Mesendoderm (in vitro differentiated cells): ENCODE measurements around the gene CDKL5.

Experiments used
- DNase-seq: peaks from one replicate; pipeline ENCODE4 v3.0.0; 2013
- H2AK5ac ChIP-seq: 2 replicates; pipeline ENCODE4 v1.6.1; 2013; ENCODE audit warnings: low read length, inconsistent platforms
- H2BK120ac ChIP-seq: 2 replicates; pipeline ENCODE4 v1.6.1; 2013; ENCODE audit warnings: low read depth, mild to moderate bottlenecking, low read length, moderate library complexity, mixed read lengths
- H2BK15ac ChIP-seq: replicated peaks from 2 replicates; pipeline ENCODE4 v1.6.1; 2013; ENCODE audit warnings: low read depth, mild to moderate bottlenecking, moderate library complexity
- H2BK5ac ChIP-seq: 2 replicates; pipeline ENCODE4 v1.6.1; 2013; ENCODE audit warnings: low read length, inconsistent platforms
- H3K18ac ChIP-seq: 2 replicates; pipeline ENCODE4 v1.6.1; 2013; ENCODE audit warnings: mild to moderate bottlenecking, low read length, mixed read lengths
- H3K23ac ChIP-seq: one replicate; pipeline ENCODE4 v1.6.1; 2013; ENCODE audit warnings: low read length
- H3K27ac ChIP-seq: 2 replicates; pipeline ENCODE4 v1.5.1; 2013; ENCODE audit warnings: low read depth, mild to moderate bottlenecking, inconsistent platforms, low read length, moderate library complexity
- H3K27me3 ChIP-seq: 2 replicates; pipeline ENCODE4 v1.6.1; 2013; ENCODE audit warnings: low read length, control low read depth, mild to moderate bottlenecking, inconsistent platforms; ENCODE audit not compliant: insufficient read depth, poor library complexity
- H3K36me3 ChIP-seq: 2 replicates; pipeline ENCODE4 v1.6.1; 2013; ENCODE audit warnings: low read length, inconsistent platforms; ENCODE audit not compliant: control insufficient read depth, insufficient read depth
- H3K4ac ChIP-seq: one replicate; pipeline ENCODE4 v1.6.1; 2013; ENCODE audit warnings: low read depth, mild to moderate bottlenecking, low read length, moderate library complexity
- H3K4me1 ChIP-seq: 2 replicates; pipeline ENCODE4 v1.6.1; 2013; ENCODE audit warnings: low read depth, low read length, inconsistent platforms; ENCODE audit not compliant: control insufficient read depth
- H3K4me2 ChIP-seq: 2 replicates; pipeline ENCODE4 v1.6.1; 2013; ENCODE audit warnings: low read length
- H3K4me3 ChIP-seq: 2 replicates; pipeline ENCODE4 v1.5.1; 2013; ENCODE audit warnings: mild to moderate bottlenecking, low read length
- H3K56ac ChIP-seq: one replicate; pipeline ENCODE4 v1.6.1; 2013; ENCODE audit warnings: low read length
- H3K79me1 ChIP-seq: 2 replicates; pipeline ENCODE4 v1.6.1; 2013; ENCODE audit warnings: low read length, inconsistent platforms
- H3K79me2 ChIP-seq: 2 replicates; pipeline ENCODE4 v1.6.1; 2013; ENCODE audit warnings: mild to moderate bottlenecking, low read length; ENCODE audit not compliant: control insufficient read depth, insufficient read depth
- H3K9ac ChIP-seq: 2 replicates; pipeline ENCODE4 v1.6.1; 2013; ENCODE audit warnings: low read length, inconsistent platforms
- H4K5ac ChIP-seq: one replicate; pipeline ENCODE4 v1.6.1; 2013; ENCODE audit warnings: low read length
- H4K8ac ChIP-seq: one replicate; pipeline ENCODE4 v1.6.1; 2013; ENCODE audit warnings: low read depth, mild to moderate bottlenecking, control low read depth, low read length, moderate library complexity
- WGBS: extraction: QIAGEN DNeasy Blood & Tissue Kit; methylation state at CpG from one replicate; pipeline ENCODE4 v1.1.7; 2013; ENCODE audit warnings: low lambda C conversion rate, missing lambda C conversion rate; ENCODE audit not compliant: insufficient coverage; ENCODE audit errors: extremely low coverage; 5-methylcytosine and 5-hydroxymethylcytosine counted together

CDKL5 gene

GRCh38 chrX:18461431-18461830, 36.0 kb downstream of the CDKL5 start:
- H2AK5ac ChIP-seq = no peak overlapping the region
- H3K18ac ChIP-seq = no peak overlapping the region
- H3K23ac ChIP-seq = no peak overlapping the region
- H2BK15ac ChIP-seq = no peak overlapping the region
- H3K36me3 ChIP-seq = no peaks in the 10 kb centered on the region
- H3K79me1 ChIP-seq = no peaks in the 10 kb centered on the region
- H3K56ac ChIP-seq = no peak overlapping the region
- no peak overlapping the region for H3K27ac ChIP-seq
- no peak overlapping the region for H2BK5ac ChIP-seq
- H3K9ac ChIP-seq = no peak overlapping the region
- H3K4me1 ChIP-seq = no peaks in the 10 kb centered on the region
- WGBS = no CpG with 5 or more reads among the region's 1 CpG
- no peak overlapping the region for H2BK120ac ChIP-seq
- DNase-seq = no peak
- no peaks in the 10 kb centered on the region for H3K79me2 ChIP-seq
- no peak overlapping the region for H3K4me2 ChIP-seq
- no peak overlapping the region for H3K4me3 ChIP-seq
- H3K4ac ChIP-seq = no peak overlapping the region
- no peak overlapping the region for H4K5ac ChIP-seq
- no peak overlapping the region for H4K8ac ChIP-seq
- no peaks in the 10 kb centered on the region for H3K27me3 ChIP-seq

DNA sequence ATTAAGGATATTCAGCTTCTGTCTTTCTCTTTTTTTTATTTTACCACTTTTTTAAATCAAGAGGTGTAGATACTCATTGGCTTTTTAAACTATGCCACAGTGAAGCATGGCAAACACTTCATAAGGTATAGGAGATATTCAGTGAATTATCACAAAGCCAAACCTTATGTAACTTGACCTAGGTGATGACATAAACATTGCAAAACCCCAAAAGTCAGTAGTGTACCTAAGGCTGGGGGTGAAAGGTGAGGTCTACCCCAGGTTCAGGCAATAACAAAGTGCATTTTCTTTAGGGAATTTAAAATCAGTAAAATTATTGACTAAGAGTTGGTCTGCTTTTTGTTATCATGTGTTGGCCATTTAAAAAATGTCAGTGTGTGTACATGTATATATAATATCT, 39.1 kb downstream of the CDKL5 start:
- Histone ChIP-seq H3K27me3 (no peaks in the 10 kb centered on the region), H3K4me3 (no peak overlapping the region), H3K4me1 (no peaks in the 10 kb centered on the region), H2BK120ac (no peak overlapping the region), H3K9ac (no peak overlapping the region), H3K4ac (no peak overlapping the region), H3K27ac (no peak overlapping the region), H3K56ac (no peak overlapping the region), H3K23ac (no peak overlapping the region), H3K4me2 (no peak overlapping the region), H2BK15ac (no peak overlapping the region), H3K36me3 (no peaks in the 10 kb centered on the region), H4K8ac (no peak overlapping the region), H3K18ac (no peak overlapping the region), H3K79me2 (no peaks in the 10 kb centered on the region), H2BK5ac (no peak overlapping the region), H3K79me1 (no peaks in the 10 kb centered on the region), H2AK5ac (no peak overlapping the region), H4K5ac (no peak overlapping the region)
- no peak for DNase-seq

GRCh38 chrX:18465051-18465450, 39.6 kb downstream of the CDKL5 start:
- H4K5ac ChIP-seq = no peak overlapping the region
- H3K56ac ChIP-seq = no peak overlapping the region
- no peak for DNase-seq
- no CpG with 5 or more reads among the region's 4 CpGs for WGBS
- H2BK5ac ChIP-seq = no peak overlapping the region
- H3K4ac ChIP-seq = no peak overlapping the region
- H2BK120ac ChIP-seq = no peak overlapping the region
- no peak overlapping the region for H4K8ac ChIP-seq
- no peak overlapping the region for H3K23ac ChIP-seq
- no peaks in the 10 kb centered on the region for H3K79me1 ChIP-seq
- no peak overlapping the region for H3K4me2 ChIP-seq
- no peaks in the 10 kb centered on the region for H3K79me2 ChIP-seq
- H3K27me3 ChIP-seq = no peaks in the 10 kb centered on the region
- no peak overlapping the region for H3K4me3 ChIP-seq
- no peak overlapping the region for H3K18ac ChIP-seq
- no peak overlapping the region for H3K9ac ChIP-seq
- H3K4me1 ChIP-seq = no peaks in the 10 kb centered on the region
- no peak overlapping the region for H3K27ac ChIP-seq
- H2AK5ac ChIP-seq = no peak overlapping the region
- H3K36me3 ChIP-seq = no peaks in the 10 kb centered on the region
- H2BK15ac ChIP-seq = no peak overlapping the region

- Histone ChIP-seq H3K79me1 (no peaks in the 10 kb centered on the region), H2BK120ac (no peak overlapping the region), H3K79me2 (no peaks in the 10 kb centered on the region), H3K27ac (no peak overlapping the region), H3K27me3 (no peaks in the 10 kb centered on the region), H4K5ac (no peak overlapping the region), H3K4me3 (no peak overlapping the region), H2BK15ac (no peak overlapping the region), H3K4me1 (no peaks in the 10 kb centered on the region), H3K36me3 (no peaks in the 10 kb centered on the region), H3K56ac (no peak overlapping the region), H2AK5ac (no peak overlapping the region), H2BK5ac (no peak overlapping the region), H4K8ac (no peak overlapping the region), H3K23ac (no peak overlapping the region), H3K9ac (no peak overlapping the region), H3K4ac (no peak overlapping the region), H3K4me2 (no peak overlapping the region), H3K18ac (no peak overlapping the region)
- no peak for DNase-seq
- no CpG with 5 or more reads among the region's 4 CpGs for WGBS
Measured at GRCh38 chrX:18468599-18468998, 43.2 kb downstream of the CDKL5 start.

DNA sequence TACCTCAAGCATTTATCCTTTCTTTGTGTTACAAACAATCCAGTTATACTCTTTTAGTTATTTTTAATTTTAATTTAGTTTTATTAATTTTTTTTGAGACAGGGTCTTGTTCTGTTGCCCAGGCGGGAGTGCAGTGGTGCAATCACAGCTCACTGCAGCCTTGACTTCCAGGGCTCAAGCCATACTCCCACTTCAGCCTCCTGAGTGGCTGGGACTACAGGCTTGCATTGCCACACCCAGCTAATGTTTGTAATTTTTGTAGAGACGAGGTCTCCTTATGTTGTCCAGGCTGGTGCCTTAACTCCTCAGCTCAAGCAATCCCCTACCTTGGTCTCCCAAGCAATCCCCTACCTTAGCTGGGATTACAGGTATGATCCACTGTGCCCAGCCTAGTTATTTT, 45.9 kb downstream of the CDKL5 start:
- no peak for DNase-seq

DNA sequence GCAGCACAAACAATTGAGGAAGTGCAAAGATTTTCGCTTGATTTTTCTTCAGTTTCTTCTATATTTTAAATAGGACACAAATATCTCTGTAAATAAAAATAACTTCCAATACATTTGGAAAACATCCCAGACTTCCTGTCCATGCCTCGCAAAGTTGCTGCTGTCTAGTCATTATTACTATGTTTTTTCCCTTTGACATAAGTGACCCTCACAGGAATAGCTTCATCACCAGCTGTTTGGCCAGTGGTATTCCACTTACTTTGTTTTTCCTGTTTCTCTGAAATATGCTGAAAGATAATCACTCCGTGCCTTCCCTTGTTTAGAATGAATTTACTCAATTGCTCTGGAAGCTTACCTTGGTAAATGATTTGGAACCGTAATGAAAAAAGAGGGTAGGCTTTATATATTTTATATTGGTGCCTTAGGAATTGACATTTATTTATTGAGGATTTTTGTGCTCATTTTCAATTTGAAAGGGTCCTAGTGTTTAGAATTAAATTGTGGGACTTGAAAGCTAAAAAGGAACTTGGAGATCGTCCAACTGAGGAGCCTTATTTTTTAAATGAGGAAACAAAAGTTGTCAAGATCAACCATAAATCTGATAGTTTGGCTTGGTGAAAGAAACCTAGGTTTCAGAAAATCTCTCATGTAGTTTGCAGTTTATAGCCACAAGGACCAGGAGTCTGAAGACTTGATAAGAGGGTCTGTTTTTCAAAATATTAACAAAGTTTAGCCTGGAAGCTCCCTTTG, 65.6 kb downstream of the CDKL5 start:
- DNase-seq = no peak
- Histone ChIP-seq H3K27ac (no peak overlapping the region), H2AK5ac (no peak overlapping the region), H2BK120ac (no peak overlapping the region), H3K79me1 (no peaks in the 10 kb centered on the region), H3K9ac (no peak overlapping the region), H3K4ac (no peak overlapping the region), H3K4me1 (peaks cover 4% of the 10 kb centered on the region), H3K4me3 (no peak overlapping the region), H4K8ac (no peak overlapping the region), H3K18ac (no peak overlapping the region), H3K56ac (no peak overlapping the region), H3K23ac (no peak overlapping the region), H3K27me3 (no peaks in the 10 kb centered on the region), H3K4me2 (no peak overlapping the region), H3K36me3 (no peaks in the 10 kb centered on the region), H2BK15ac (no peak overlapping the region), H3K79me2 (no peaks in the 10 kb centered on the region), H4K5ac (no peak overlapping the region), H2BK5ac (no peak overlapping the region)
- WGBS = no CpG with 5 or more reads among the region's 5 CpGs

More for the DNA sequence above, 45.9 kb downstream of the CDKL5 start:
- Histone ChIP-seq H3K27me3 (no peaks in the 10 kb centered on the region), H2BK5ac (no peak overlapping the region), H3K79me1 (no peaks in the 10 kb centered on the region), H2AK5ac (no peak overlapping the region), H3K4me1 (no peaks in the 10 kb centered on the region), H3K56ac (no peak overlapping the region), H3K9ac (no peak overlapping the region), H3K18ac (no peak overlapping the region), H3K27ac (no peak overlapping the region), H3K4me3 (no peak overlapping the region), H3K4ac (no peak overlapping the region), H4K5ac (no peak overlapping the region), H2BK120ac (no peak overlapping the region), H4K8ac (no peak overlapping the region), H2BK15ac (no peak overlapping the region), H3K36me3 (no peaks in the 10 kb centered on the region), H3K23ac (no peak overlapping the region), H3K79me2 (no peaks in the 10 kb centered on the region), H3K4me2 (no peak overlapping the region)
- no CpG with 5 or more reads among the region's 2 CpGs for WGBS
